Prostate gland (tissue), 2 donors: ENCODE measurements around the gene ZNF324B. TPM values are rescaled to one million over a fixed set of nuclear protein-coding genes. Genes with fewer than 3 reads are reported as not detected.
A peak's percentile ranks its signal among the peaks of the same experiment; 100 is the strongest.

Experiments
- DNase-seq: peaks from one replicate; pipeline ENCODE4 v3.0.0-alpha.2; 2019; ENCODE audit warnings: low spot score
- H3K27ac ChIP-seq, 2 donors: fragments of 200-600 bp; sonication (generic); 2 replicates each; pipeline ENCODE4 v1.5.1; 2017 to 2019
- H3K27me3 ChIP-seq: fragments of 200-600 bp; sonication (generic); replicated peaks from 2 replicates; pipeline ENCODE4 v1.5.1; 2019; ENCODE audit not compliant: insufficient read depth
- H3K36me3 ChIP-seq, 2 donors: fragments of 200-600 bp; sonication (generic); 1 replicate in 1 of 2; 2 replicates in 1 of 2; pipeline versions ENCODE4 v1.5.1 to v1.8.1; 2017 to 2019
- H3K4me1 ChIP-seq: fragments of 200-600 bp; sonication (generic); replicated peaks from 2 replicates; pipeline ENCODE4 v1.5.1; 2019
- H3K4me3 ChIP-seq, 2 donors: fragments of 200-600 bp; sonication (generic); 2 replicates each; pipeline ENCODE4 v1.5.1; 2017 to 2019
- H3K9me3 ChIP-seq: fragments of 200-600 bp; sonication (generic); 2 replicates; pipeline ENCODE4 v1.5.1; 2017
- CTCF ChIP-seq, 4 experiments: fragments of 200-600 bp in 2 of 4; fragments of 450-650 bp in 2 of 4; sonication (generic) in 2 of 4; IDR thresholded peaks; 1 replicate in 3 of 4; 2 replicates in 1 of 4; pipeline ENCODE4 v1.5.1; 2016 to 2019; ENCODE audit warnings: antibody characterized with exemption in 4 of 4, mild to moderate bottlenecking in 2 of 4, moderate library complexity in 2 of 4
- POLR2A ChIP-seq: fragments of 450-650 bp; IDR thresholded peaks from one replicate; pipeline ENCODE4 v1.6.1; 2016; ENCODE audit warnings: antibody characterized with exemption, mild to moderate bottlenecking
- POLR2AphosphoS5 ChIP-seq: sonication (generic); formaldehyde crosslinking; IDR thresholded peaks from one replicate; pipeline ENCODE4 v1.6.1; 2017; ENCODE audit warnings: antibody characterized with exemption
- WGBS: methylation state at CpG from one replicate; pipeline ENCODE4 v1.1.5; 2018; 5-methylcytosine and 5-hydroxymethylcytosine counted together
- intact Hi-C: fragments of 100-400 bp; cut with DNase I; formaldehyde crosslinking; loops from one replicate; pipeline ENCODE4 v1.14.2; 2022
- total RNA-seq, 2 donors: library from RNA; depleted of rRNA; stranded (reverse); fragments of >200 nt; gene quantifications; one replicate each; pipeline ENCODE4 v1.1.0, GENCODE V29; 2016

Gene ZNF324B
- total RNA-seq, 2 donors from 2014 or later: 10.8 to 16.4 TPM

- WGBS: under 1% methylated on average over 29 of the region's 100 CpGs
- Histone ChIP-seq H3K4me1 (peaks cover 7% of the 10 kb centered on the region), H3K27me3 (no peaks in the 10 kb centered on the region), H3K27ac (peak within 1 kb of the TSS; percentile 82 to 84), H3K36me3 (no peaks in the 10 kb centered on the region), H3K9me3 (no peaks in the 10 kb centered on the region), H3K4me3 (peak within 1 kb of the TSS; percentile 93 to 98)
- intact Hi-C loops: loop anchor here (2.0 kb wide), 1 partner anchor 32 kb away; the partner anchor contains the start of gene ZNF132
- TF ChIP-seq POLR2AphosphoS5 (peak; percentile 98), POLR2A (peak; percentile 88), CTCF (IDR thresholded peaks at IDR 0.05) (peak in 1 of 4 experiments; percentile 3)
- peak; percentile 94 for DNase-seq
These were observed 43.0 kb upstream of the ZNF324B start, which contains the start of gene ZNF584 for GRCh38 chr19:58408152-58409009. Gene ZNF584 (plus strand): TSS chr19:58408649. CDS start chr19:58409148, 499 bp downstream.

GRCh38 chr19:58409010-58409790, 42.2 kb upstream of the ZNF324B start:
- no peaks in the 10 kb centered on the region for H3K36me3 ChIP-seq
- no peaks in the 10 kb centered on the region for H3K9me3 ChIP-seq
- DNase-seq: no peak
- peak overlapping the region; percentile 82 to 84 for H3K27ac ChIP-seq
- TF ChIP-seq CTCF (IDR thresholded peaks at IDR 0.05): no peak
- TF ChIP-seq POLR2AphosphoS5: no peak
- TF ChIP-seq POLR2A: no peak
- no peaks in the 10 kb centered on the region for H3K27me3 ChIP-seq
- H3K4me1 ChIP-seq: peaks cover 7% of the 10 kb centered on the region
- 6% methylated on average over 13 of the region's 34 CpGs for WGBS
- intact Hi-C loops: loop anchor here (2.0 kb wide), 1 partner anchor 32 kb away; the partner anchor contains the start of gene ZNF132
- H3K4me3 ChIP-seq: peak overlapping the region; percentile 93 to 98

GRCh38 chr19:58416604-58417003, 34.8 kb upstream of the ZNF324B start:
- Histone ChIP-seq H3K27ac (no peak overlapping the region), H3K9me3 (no peaks in the 10 kb centered on the region), H3K27me3 (no peaks in the 10 kb centered on the region), H3K4me1 (no peaks in the 10 kb centered on the region), H3K36me3 (peaks cover 9 to 21% of the 10 kb centered on the region in 2 donors), H3K4me3 (no peak overlapping the region)
- no peak for DNase-seq
- WGBS: 100% methylated on average over 5 of the region's 5 CpGs
- intact Hi-C loops: no loop called here
- TF ChIP-seq CTCF (IDR thresholded peaks at IDR 0.05): no peak
- TF ChIP-seq POLR2AphosphoS5: no peak
- TF ChIP-seq POLR2A: no peak

- no peaks in the 10 kb centered on the region for H3K4me1 ChIP-seq
- no peak overlapping the region for H3K27ac ChIP-seq
- H3K4me3 ChIP-seq: no peak overlapping the region
- 98% methylated on average over 7 of the region's 7 CpGs for WGBS
- TF ChIP-seq POLR2AphosphoS5 (no peak), POLR2A (no peak), CTCF (IDR thresholded peaks at IDR 0.05) (no peak)
- intact Hi-C loops: no loop called here
- no peak for DNase-seq
- no peaks in the 10 kb centered on the region for H3K9me3 ChIP-seq
- no peaks in the 10 kb centered on the region for H3K27me3 ChIP-seq
- peaks cover 9 to 21% of the 10 kb centered on the region in 2 donors for H3K36me3 ChIP-seq
These were observed 34.4 kb upstream of the ZNF324B start for GRCh38 chr19:58417071-58417470.
